ENCODE data around the gene SBSN. TPM values are rescaled to one million over a fixed set of nuclear protein-coding genes. Genes with fewer than 3 reads are reported as not detected.

Gene SBSN
- total RNA-seq, 1 donor from 2014 or later, result 0.18 TPM

- H3K27me3 ChIP-seq (ENCODE audit: insufficient read depth, low read length), result peaks cover 11% of the 10 kb centered on the region
- no peak within 1 kb of the TSS for H3K27ac ChIP-seq (ENCODE audit: low read depth, low read length)
- Mint-ChIP-seq H3K27ac (ENCODE audit: unreplicated experiment) (no peak within 1 kb of the TSS), H3K4me1 (ENCODE audit: low read depth, unreplicated experiment) (no peaks in the 10 kb centered on the region), H3K36me3 (ENCODE audit: low read depth, unreplicated experiment) (no peaks in the 10 kb centered on the region), H3K9me3 (ENCODE audit: unreplicated experiment) (no peaks in the 10 kb centered on the region), H3K27me3 (ENCODE audit: low read depth, unreplicated experiment) (peaks cover 51% of the 10 kb centered on the region), H3K4me3 (ENCODE audit: unreplicated experiment) (no peak within 1 kb of the TSS)
- DNase-seq (ENCODE audit: low read depth) (no peak), FAIRE-seq (no peak)
- no peaks in the 10 kb centered on the region for H3K79me2 ChIP-seq (ENCODE audit: insufficient read depth, low read length)
- no peaks in the 10 kb centered on the region for H3K36me3 ChIP-seq (ENCODE audit: insufficient read depth, low read length)
- no peak within 1 kb of the TSS for H3K4me3 ChIP-seq (ENCODE audit: insufficient read depth, low read depth, low read length)
- H3K4me1 ChIP-seq (ENCODE audit: insufficient read depth, low read length), result no peaks in the 10 kb centered on the region
- H3K4me2 ChIP-seq (ENCODE audit: low read length), result no peak within 1 kb of the TSS
- TF ChIP-seq, protein P1, sequence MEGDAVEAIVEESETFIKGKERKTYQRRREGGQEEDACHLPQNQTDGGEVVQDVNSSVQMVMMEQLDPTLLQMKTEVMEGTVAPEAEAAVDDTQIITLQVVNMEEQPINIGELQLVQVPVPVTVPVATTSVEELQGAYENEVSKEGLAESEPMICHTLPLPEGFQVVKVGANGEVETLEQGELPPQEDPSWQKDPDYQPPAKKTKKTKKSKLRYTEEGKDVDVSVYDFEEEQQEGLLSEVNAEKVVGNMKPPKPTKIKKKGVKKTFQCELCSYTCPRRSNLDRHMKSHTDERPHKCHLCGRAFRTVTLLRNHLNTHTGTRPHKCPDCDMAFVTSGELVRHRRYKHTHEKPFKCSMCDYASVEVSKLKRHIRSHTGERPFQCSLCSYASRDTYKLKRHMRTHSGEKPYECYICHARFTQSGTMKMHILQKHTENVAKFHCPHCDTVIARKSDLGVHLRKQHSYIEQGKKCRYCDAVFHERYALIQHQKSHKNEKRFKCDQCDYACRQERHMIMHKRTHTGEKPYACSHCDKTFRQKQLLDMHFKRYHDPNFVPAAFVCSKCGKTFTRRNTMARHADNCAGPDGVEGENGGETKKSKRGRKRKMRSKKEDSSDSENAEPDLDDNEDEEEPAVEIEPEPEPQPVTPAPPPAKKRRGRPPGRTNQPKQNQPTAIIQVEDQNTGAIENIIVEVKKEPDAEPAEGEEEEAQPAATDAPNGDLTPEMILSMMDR (IDR thresholded peaks at IDR 0.05; ENCODE audit: insufficient read depth, low read depth, low read length), result no peak
- TF ChIP-seq EZH2 (IDR thresholded peaks at IDR 0.05; ENCODE audit: insufficient read depth, low read length), result no peak
- no peaks in the 10 kb centered on the region for H3K9me3 ChIP-seq (ENCODE audit: insufficient read depth, low read depth, low read length)
- H2AFZ ChIP-seq (ENCODE audit: low read depth, low read length), result no peak within 1 kb of the TSS
- H4K20me1 ChIP-seq (ENCODE audit: insufficient read depth, low read length), result no peaks in the 10 kb centered on the region
- no peak within 1 kb of the TSS for H3K9ac ChIP-seq (ENCODE audit: low read length)
Measured at GRCh38 chr19:35563207-35563829, 35.2 kb upstream of the SBSN start, which contains the start of gene ATP4A. ATP4A (minus strand) TSS chr19:35563658; CDS start chr19:35563629, 29 bp downstream.

GRCh38 chr19:35562776-35563175 lies 34.7 kb upstream of the SBSN start:
- H3K9me3 Mint-ChIP-seq (ENCODE audit: unreplicated experiment), result no peaks in the 10 kb centered on the region
- Histone ChIP-seq H3K9me3 (ENCODE audit: insufficient read depth, low read depth, low read length) (no peaks in the 10 kb centered on the region), H3K27ac (ENCODE audit: low read depth, low read length) (no peak overlapping the region), H3K79me2 (ENCODE audit: insufficient read depth, low read length) (no peaks in the 10 kb centered on the region), H3K4me1 (ENCODE audit: insufficient read depth, low read length) (peaks cover 2% of the 10 kb centered on the region), H3K36me3 (ENCODE audit: insufficient read depth, low read length) (no peaks in the 10 kb centered on the region), H3K4me2 (ENCODE audit: low read length) (no peak overlapping the region), H2AFZ (ENCODE audit: low read depth, low read length) (no peak overlapping the region), H4K20me1 (ENCODE audit: insufficient read depth, low read length) (no peaks in the 10 kb centered on the region), H3K9ac (ENCODE audit: low read length) (no peak overlapping the region), H3K4me3 (ENCODE audit: insufficient read depth, low read depth, low read length) (no peak overlapping the region), H3K27me3 (ENCODE audit: insufficient read depth, low read length) (peaks cover 12% of the 10 kb centered on the region)
- no peak overlapping the region for H3K4me3 Mint-ChIP-seq (ENCODE audit: unreplicated experiment)
- no peak for DNase-seq (ENCODE audit: low read depth)
- FAIRE-seq, result no peak
- H3K36me3 Mint-ChIP-seq (ENCODE audit: low read depth, unreplicated experiment), result no peaks in the 10 kb centered on the region
- no peak overlapping the region for H3K27ac Mint-ChIP-seq (ENCODE audit: unreplicated experiment)
- TF ChIP-seq, protein P1 (IDR thresholded peaks at IDR 0.05; ENCODE audit: insufficient read depth, low read depth, low read length), result no peak
- no peak for TF ChIP-seq EZH2 (IDR thresholded peaks at IDR 0.05; ENCODE audit: insufficient read depth, low read length)
- no peaks in the 10 kb centered on the region for H3K4me1 Mint-ChIP-seq (ENCODE audit: low read depth, unreplicated experiment)
- H3K27me3 Mint-ChIP-seq (ENCODE audit: low read depth, unreplicated experiment), result peaks cover 51% of the 10 kb centered on the region

- Histone ChIP-seq H3K4me2 (ENCODE audit: low read length) (no peak overlapping the region), H3K27me3 (ENCODE audit: insufficient read depth, low read length) (peaks cover 12% of the 10 kb centered on the region), H3K79me2 (ENCODE audit: insufficient read depth, low read length) (no peaks in the 10 kb centered on the region), H4K20me1 (ENCODE audit: insufficient read depth, low read length) (no peaks in the 10 kb centered on the region), H3K9ac (ENCODE audit: low read length) (no peak overlapping the region), H3K9me3 (ENCODE audit: insufficient read depth, low read depth, low read length) (no peaks in the 10 kb centered on the region), H3K4me3 (ENCODE audit: insufficient read depth, low read depth, low read length) (no peak overlapping the region), H3K36me3 (ENCODE audit: insufficient read depth, low read length) (no peaks in the 10 kb centered on the region), H3K27ac (ENCODE audit: low read depth, low read length) (no peak overlapping the region), H2AFZ (ENCODE audit: low read depth, low read length) (no peak overlapping the region), H3K4me1 (ENCODE audit: insufficient read depth, low read length) (peaks cover 2% of the 10 kb centered on the region)
- H3K4me3 Mint-ChIP-seq (ENCODE audit: unreplicated experiment), result no peak overlapping the region
- TF ChIP-seq EZH2 (IDR thresholded peaks at IDR 0.05; ENCODE audit: insufficient read depth, low read length), result no peak
- TF ChIP-seq, protein P1 (IDR thresholded peaks at IDR 0.05; ENCODE audit: insufficient read depth, low read depth, low read length), result no peak
- FAIRE-seq, result no peak
- peaks cover 51% of the 10 kb centered on the region for H3K27me3 Mint-ChIP-seq (ENCODE audit: low read depth, unreplicated experiment)
- H3K4me1 Mint-ChIP-seq (ENCODE audit: low read depth, unreplicated experiment), result no peaks in the 10 kb centered on the region
- no peaks in the 10 kb centered on the region for H3K9me3 Mint-ChIP-seq (ENCODE audit: unreplicated experiment)
- H3K36me3 Mint-ChIP-seq (ENCODE audit: low read depth, unreplicated experiment), result no peaks in the 10 kb centered on the region
- DNase-seq (ENCODE audit: low read depth), result no peak
- H3K27ac Mint-ChIP-seq (ENCODE audit: unreplicated experiment), result no peak overlapping the region
Measured at GRCh38 chr19:35562336-35562735, 34.2 kb upstream of the SBSN start.
